ENCODE data around the gene VPS8. TPM values are rescaled to one million over a fixed set of nuclear protein-coding genes. Genes with fewer than 3 reads are reported as not detected.

VPS8 gene
- total RNA-seq, 1 experiment from 2014 or later, result 31.4 TPM

GRCh38 chr3:184784731-184785500 lies 27.1 kb upstream of the VPS8 start:
- no peak for DNase-seq (ENCODE audit: low read depth)

- no peak for DNase-seq (ENCODE audit: low read depth)
Measured at GRCh38 chr3:184785890-184786279, 26.1 kb upstream of the VPS8 start.

GRCh38 chr3:184786280-184786941 lies 25.6 kb upstream of the VPS8 start:
- DNase-seq (ENCODE audit: low read depth), result peak; percentile 95

GRCh38 chr3:184788751-184789150 lies 23.2 kb upstream of the VPS8 start:
- DNase-seq (ENCODE audit: low read depth), result peak; percentile 90

- DNase-seq (ENCODE audit: low read depth), result no peak
Measured at GRCh38 chr3:184789314-184789998, 22.5 kb upstream of the VPS8 start.

- no peak for DNase-seq (ENCODE audit: low read depth)
Measured at GRCh38 chr3:184791171-184791570, 20.8 kb upstream of the VPS8 start.

GRCh38 chr3:184795522-184796190 lies 16.3 kb upstream of the VPS8 start:
- DNase-seq (ENCODE audit: low read depth), result no peak

- DNase-seq (ENCODE audit: low read depth), result peak; percentile 40
Measured at GRCh38 chr3:184796551-184796950, 15.4 kb upstream of the VPS8 start.

- DNase-seq (ENCODE audit: low read depth), result no peak
Measured at GRCh38 chr3:184796954-184797353, 15.0 kb upstream of the VPS8 start.

GRCh38 chr3:184798120-184798519 lies 13.8 kb upstream of the VPS8 start:
- DNase-seq (ENCODE audit: low read depth), result no peak

GRCh38 chr3:184800349-184800930 lies 11.5 kb upstream of the VPS8 start:
- peak; percentile 16 for DNase-seq (ENCODE audit: low read depth)

GRCh38 chr3:184801241-184801785 lies 10.7 kb upstream of the VPS8 start:
- peak; percentile 37 for DNase-seq (ENCODE audit: low read depth)

- no peak for DNase-seq (ENCODE audit: low read depth)
Measured at GRCh38 chr3:184802150-184802549, 9.8 kb upstream of the VPS8 start.

GRCh38 chr3:184804801-184805200 lies 7.2 kb upstream of the VPS8 start:
- DNase-seq (ENCODE audit: low read depth), result no peak

GRCh38 chr3:184805351-184806038 lies 6.5 kb upstream of the VPS8 start:
- peak; percentile 27 for DNase-seq (ENCODE audit: low read depth)

- peak; percentile 42 for DNase-seq (ENCODE audit: low read depth)
Measured at GRCh38 chr3:184806567-184807271, 5.2 kb upstream of the VPS8 start.

- DNase-seq (ENCODE audit: low read depth), result peak; percentile 46
Measured at GRCh38 chr3:184807549-184807948, 4.4 kb upstream of the VPS8 start.

GRCh38 chr3:184808021-184808420 lies 3.9 kb upstream of the VPS8 start:
- peak; percentile 36 for DNase-seq (ENCODE audit: low read depth)

GRCh38 chr3:184810146-184810545 lies 1.8 kb upstream of the VPS8 start:
- DNase-seq (ENCODE audit: low read depth), result no peak

- DNase-seq (ENCODE audit: low read depth), result no peak
Measured at GRCh38 chr3:184811034-184811433, 932 bp upstream of the VPS8 start.
